Upper lobe of left lung (tissue), 4 donors: ENCODE measurements around the gene GOLGA8H.
"Not testable (repeated sequence)": the region's sequence is repeated elsewhere in the genome, so short reads cannot be mapped to it uniquely, and the experiment has no call there.

Source experiments
- CTCF ChIP-seq, 6 experiments: fragments of 450-650 bp in 4 of 6; fragments of 200-600 bp in 2 of 6; sonication (generic) in 2 of 6; IDR thresholded peaks; one replicate each; pipeline ENCODE4 v1.5.1; 2016 to 2019; ENCODE audit warnings: antibody characterized with exemption in 6 of 6
- POLR2AphosphoS5 ChIP-seq, 2 donors: sonication (generic); formaldehyde crosslinking; IDR thresholded peaks; one replicate each; pipeline ENCODE4 v1.5.1; 2017; ENCODE audit warnings: antibody characterized with exemption in 2 of 2

DNA sequence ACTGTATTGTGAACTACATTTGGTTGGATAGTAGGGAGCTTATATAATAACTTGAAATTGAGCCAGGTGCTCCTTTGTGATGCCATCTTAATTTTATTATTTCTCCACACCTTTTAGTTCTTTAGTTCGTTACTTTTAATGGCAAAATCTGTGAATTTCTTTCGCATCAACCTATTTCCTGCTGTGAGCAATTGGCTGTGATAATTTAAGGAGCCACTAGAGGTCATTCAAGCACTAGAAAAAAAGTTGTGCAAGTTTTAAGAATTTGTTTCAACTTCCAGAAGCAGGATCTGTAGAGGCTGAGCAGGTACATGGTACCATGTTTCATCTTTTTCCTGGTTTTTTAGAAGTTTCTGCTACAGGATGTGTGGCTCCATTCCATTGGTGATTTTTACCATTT, 4.9 kb upstream of the GOLGA8H start:
- TF ChIP-seq CTCF (IDR thresholded peaks at IDR 0.05): peak in 4 of 6 experiments; percentile 9 to 45 (median 28)
- TF ChIP-seq POLR2AphosphoS5 (IDR thresholded peaks at IDR 0.05): not testable (repeated sequence)
